Neural cell (in vitro differentiated cells): ENCODE results near the gene SCTR. TPM values are rescaled to one million over a fixed set of nuclear protein-coding genes. Genes with fewer than 3 reads are reported as not detected.

Experiments
- H2AFZ ChIP-seq: fragments of 200-600, 300-800 bp; sonication (generic), shearing (Covaris generic); 2 replicates; pipeline ENCODE4 v1.6.0; 2014; ENCODE audit warnings: low read depth, mild to moderate bottlenecking, antibody characterized with exemption, low read length, moderate library complexity
- H3F3A ChIP-seq: fragments of 200-600 bp; shearing (Covaris generic); 2 replicates; pipeline ENCODE4 v1.6.1; 2016; ENCODE audit warnings: mild to moderate bottlenecking, moderate library complexity, mixed read lengths, antibody characterized with exemption, low read length; ENCODE audit not compliant: insufficient read depth, poor library complexity, severe bottlenecking
- H3K27ac ChIP-seq: fragments of 200-600, 300-800 bp; sonication (generic), shearing (Covaris generic); 2 replicates; pipeline ENCODE4 v1.5.1; 2014; ENCODE audit warnings: mild to moderate bottlenecking, low read length, moderate library complexity
- H3K27me3 ChIP-seq: fragments of 300-800, 200-600 bp; sonication (generic), shearing (Covaris generic); 2 replicates; pipeline ENCODE4 v1.6.0; 2014; ENCODE audit warnings: mild to moderate bottlenecking, low read depth, low read length, moderate library complexity; ENCODE audit not compliant: insufficient read depth
- H3K36me3 ChIP-seq: fragments of 300-800, 200-600 bp; sonication (generic), shearing (Covaris generic); 2 replicates; pipeline ENCODE4 v1.5.1; 2014; ENCODE audit warnings: mild to moderate bottlenecking, antibody characterized with exemption, low read length, moderate library complexity; ENCODE audit not compliant: insufficient read depth
- H3K4me2 ChIP-seq: fragments of 300-800, 200-600 bp; sonication (generic), shearing (Covaris generic); 2 replicates; pipeline ENCODE4 v1.6.0; 2014; ENCODE audit warnings: mild to moderate bottlenecking, low read length
- H3K4me3 ChIP-seq: fragments of 300-800, 200-600 bp; sonication (generic), shearing (Covaris generic); 2 replicates; pipeline ENCODE4 v1.5.1; 2014; ENCODE audit warnings: mild to moderate bottlenecking, low read length, moderate library complexity
- H3K79me2 ChIP-seq: fragments of 200-600 bp; shearing (Covaris generic); replicated peaks from 2 replicates; pipeline ENCODE4 v1.6.0; 2014; ENCODE audit warnings: mild to moderate bottlenecking, low read length, moderate library complexity; ENCODE audit not compliant: insufficient read depth
- H3K9ac ChIP-seq: fragments of 300-800, 200-600 bp; sonication (generic), shearing (Covaris generic); 2 replicates; pipeline ENCODE4 v1.6.1; 2016; ENCODE audit warnings: mild to moderate bottlenecking, low read length, mixed read lengths
- H3K9me2 ChIP-seq: fragments of 200-600 bp; shearing (Covaris generic); 2 replicates; pipeline ENCODE4 v1.6.1; 2016; ENCODE audit warnings: mild to moderate bottlenecking, low read length, mixed read lengths; ENCODE audit not compliant: insufficient read depth
- H3K9me3 ChIP-seq: fragments of 200-600, 300-800 bp; sonication (generic), shearing (Covaris generic); 2 replicates; pipeline ENCODE4 v1.6.1; 2016; ENCODE audit warnings: mild to moderate bottlenecking, mixed run types, low read length, moderate library complexity, mixed read lengths
- H4K20me1 ChIP-seq: fragments of 200-600 bp; shearing (Covaris generic); 2 replicates; pipeline ENCODE4 v1.6.1; 2016; ENCODE audit warnings: mild to moderate bottlenecking, mixed run types; ENCODE audit not compliant: insufficient read depth
- EP300 ChIP-seq: fragments of 450-650 bp; conservative IDR thresholded peaks from 2 replicates; pipeline ENCODE4 v1.6.1; 2014; ENCODE audit warnings: antibody characterized with exemption, mild to moderate bottlenecking, moderate library complexity; ENCODE audit not compliant: poor library complexity, severe bottlenecking
- EZH2 ChIP-seq: fragments of 200-600, 300-800 bp; shearing (Covaris generic), sonication (generic); IDR thresholded peaks from 2 replicates; pipeline ENCODE4 v1.6.1; 2014; ENCODE audit warnings: antibody characterized with exemption, low read length, borderline replicate concordance, mild to moderate bottlenecking; ENCODE audit not compliant: insufficient read depth, poor library complexity, severe bottlenecking
- MXI1 ChIP-seq: fragments of 450-650 bp; conservative IDR thresholded peaks from 2 replicates; pipeline ENCODE4 v1.6.1; 2014; ENCODE audit warnings: antibody characterized with exemption, mild to moderate bottlenecking; ENCODE audit not compliant: poor library complexity, severe bottlenecking
- POLR2AphosphoS5 ChIP-seq: IDR thresholded peaks from 2 replicates; pipeline ENCODE4 v1.6.1; 2012
- RAD21 ChIP-seq: fragments of 450-650 bp; conservative IDR thresholded peaks from 2 replicates; pipeline ENCODE4 v1.6.1; 2014; ENCODE audit warnings: antibody characterized with exemption, mild to moderate bottlenecking, moderate library complexity
- SMC3 ChIP-seq: fragments of 450-650 bp; conservative IDR thresholded peaks from 2 replicates; pipeline ENCODE4 v1.6.1; 2014; ENCODE audit warnings: antibody characterized with exemption, mild to moderate bottlenecking, moderate library complexity; ENCODE audit not compliant: poor library complexity
- TAF1 ChIP-seq: IDR thresholded peaks from 2 replicates; pipeline ENCODE4 v1.6.1; 2012; ENCODE audit warnings: low read depth
- polyA plus RNA-seq: library from polyadenylated mRNA; depleted of rRNA; stranded (reverse); fragments of >200 nt; gene quantifications from 2 replicates; pipeline ENCODE4 v1.2.3, GENCODE V29; 2014
- TF ChIP-seq, protein P1 (sequence below): fragments of 450-650 bp; IDR thresholded peaks from 2 replicates; pipeline ENCODE4 v1.5.1; 2014; ENCODE audit warnings: antibody characterized with exemption, mild to moderate bottlenecking, moderate library complexity; ENCODE audit not compliant: poor library complexity, severe bottlenecking
- TF ChIP-seq, protein P2 (sequence below): IDR thresholded peaks from 2 replicates; pipeline ENCODE4 v1.6.1; 2012; ENCODE audit warnings: borderline replicate concordance

The SCTR gene
- polyA plus RNA-seq, 1 donor from 2014 or later = 0.12 TPM

DNA sequence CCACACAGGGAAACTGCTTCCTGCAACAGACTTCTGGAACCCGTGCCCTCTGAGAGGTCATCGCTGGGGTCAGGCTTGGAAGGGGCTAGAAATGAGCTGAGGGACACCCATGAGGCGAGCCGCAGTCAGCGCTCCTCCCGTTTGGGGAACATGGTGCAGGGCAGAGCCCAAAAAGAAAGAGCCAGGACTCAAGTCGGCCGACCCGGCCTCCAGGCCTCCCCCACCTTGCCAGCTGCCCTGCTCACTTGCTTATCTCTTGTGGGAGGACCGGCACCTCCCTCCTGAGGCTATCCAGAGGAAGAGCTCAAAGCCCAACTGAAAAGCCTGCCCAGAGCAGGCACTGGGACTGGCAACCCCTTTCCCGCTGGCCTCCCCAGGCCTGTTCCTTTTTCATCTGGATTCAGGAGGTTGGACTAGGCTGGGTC lies 43.6 kb downstream of the SCTR start:
- Histone ChIP-seq H3K9me2 (no peaks in the 10 kb centered on the region), H3K27me3 (no peaks in the 10 kb centered on the region), H3K9me3 (no peaks in the 10 kb centered on the region), H3K79me2 (no peaks in the 10 kb centered on the region), H3K4me3 (no peak overlapping the region), H3K9ac (no peak overlapping the region), H4K20me1 (no peaks in the 10 kb centered on the region), H3K4me2 (no peak overlapping the region), H3K36me3 (no peaks in the 10 kb centered on the region), H3F3A (no peaks in the 10 kb centered on the region), H2AFZ (no peak overlapping the region), H3K27ac (no peak overlapping the region)
- TF ChIP-seq, protein P1, sequence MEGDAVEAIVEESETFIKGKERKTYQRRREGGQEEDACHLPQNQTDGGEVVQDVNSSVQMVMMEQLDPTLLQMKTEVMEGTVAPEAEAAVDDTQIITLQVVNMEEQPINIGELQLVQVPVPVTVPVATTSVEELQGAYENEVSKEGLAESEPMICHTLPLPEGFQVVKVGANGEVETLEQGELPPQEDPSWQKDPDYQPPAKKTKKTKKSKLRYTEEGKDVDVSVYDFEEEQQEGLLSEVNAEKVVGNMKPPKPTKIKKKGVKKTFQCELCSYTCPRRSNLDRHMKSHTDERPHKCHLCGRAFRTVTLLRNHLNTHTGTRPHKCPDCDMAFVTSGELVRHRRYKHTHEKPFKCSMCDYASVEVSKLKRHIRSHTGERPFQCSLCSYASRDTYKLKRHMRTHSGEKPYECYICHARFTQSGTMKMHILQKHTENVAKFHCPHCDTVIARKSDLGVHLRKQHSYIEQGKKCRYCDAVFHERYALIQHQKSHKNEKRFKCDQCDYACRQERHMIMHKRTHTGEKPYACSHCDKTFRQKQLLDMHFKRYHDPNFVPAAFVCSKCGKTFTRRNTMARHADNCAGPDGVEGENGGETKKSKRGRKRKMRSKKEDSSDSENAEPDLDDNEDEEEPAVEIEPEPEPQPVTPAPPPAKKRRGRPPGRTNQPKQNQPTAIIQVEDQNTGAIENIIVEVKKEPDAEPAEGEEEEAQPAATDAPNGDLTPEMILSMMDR = no peak
- TF ChIP-seq RAD21 = no peak
- no peak for TF ChIP-seq MXI1
- TF ChIP-seq EZH2 = no peak
- TF ChIP-seq SMC3 = no peak
- TF ChIP-seq, protein P2, sequence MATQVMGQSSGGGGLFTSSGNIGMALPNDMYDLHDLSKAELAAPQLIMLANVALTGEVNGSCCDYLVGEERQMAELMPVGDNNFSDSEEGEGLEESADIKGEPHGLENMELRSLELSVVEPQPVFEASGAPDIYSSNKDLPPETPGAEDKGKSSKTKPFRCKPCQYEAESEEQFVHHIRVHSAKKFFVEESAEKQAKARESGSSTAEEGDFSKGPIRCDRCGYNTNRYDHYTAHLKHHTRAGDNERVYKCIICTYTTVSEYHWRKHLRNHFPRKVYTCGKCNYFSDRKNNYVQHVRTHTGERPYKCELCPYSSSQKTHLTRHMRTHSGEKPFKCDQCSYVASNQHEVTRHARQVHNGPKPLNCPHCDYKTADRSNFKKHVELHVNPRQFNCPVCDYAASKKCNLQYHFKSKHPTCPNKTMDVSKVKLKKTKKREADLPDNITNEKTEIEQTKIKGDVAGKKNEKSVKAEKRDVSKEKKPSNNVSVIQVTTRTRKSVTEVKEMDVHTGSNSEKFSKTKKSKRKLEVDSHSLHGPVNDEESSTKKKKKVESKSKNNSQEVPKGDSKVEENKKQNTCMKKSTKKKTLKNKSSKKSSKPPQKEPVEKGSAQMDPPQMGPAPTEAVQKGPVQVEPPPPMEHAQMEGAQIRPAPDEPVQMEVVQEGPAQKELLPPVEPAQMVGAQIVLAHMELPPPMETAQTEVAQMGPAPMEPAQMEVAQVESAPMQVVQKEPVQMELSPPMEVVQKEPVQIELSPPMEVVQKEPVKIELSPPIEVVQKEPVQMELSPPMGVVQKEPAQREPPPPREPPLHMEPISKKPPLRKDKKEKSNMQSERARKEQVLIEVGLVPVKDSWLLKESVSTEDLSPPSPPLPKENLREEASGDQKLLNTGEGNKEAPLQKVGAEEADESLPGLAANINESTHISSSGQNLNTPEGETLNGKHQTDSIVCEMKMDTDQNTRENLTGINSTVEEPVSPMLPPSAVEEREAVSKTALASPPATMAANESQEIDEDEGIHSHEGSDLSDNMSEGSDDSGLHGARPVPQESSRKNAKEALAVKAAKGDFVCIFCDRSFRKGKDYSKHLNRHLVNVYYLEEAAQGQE = no peak

DNA sequence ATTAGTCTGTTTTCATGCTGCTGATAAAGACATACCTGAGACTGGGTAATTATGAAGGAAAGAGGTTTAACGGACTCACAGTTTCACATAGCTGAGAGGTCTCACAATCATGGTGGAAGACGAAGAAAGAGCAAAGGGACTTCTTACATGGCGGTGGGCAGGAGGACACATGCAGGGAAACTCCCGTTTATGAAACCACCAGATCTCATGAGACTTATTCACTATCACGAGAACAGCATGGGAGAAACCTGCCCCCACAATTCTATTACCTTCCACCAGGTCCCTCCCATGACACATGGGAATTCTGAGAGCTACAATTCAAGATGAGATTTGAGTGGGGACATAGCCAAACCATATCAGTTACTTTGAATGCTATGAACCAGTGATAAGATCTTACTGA lies 44.1 kb downstream of the SCTR start:
- Histone ChIP-seq H3K9me2 (no peaks in the 10 kb centered on the region), H3K27ac (no peak overlapping the region), H3K36me3 (no peaks in the 10 kb centered on the region), H3F3A (no peaks in the 10 kb centered on the region), H3K9me3 (no peaks in the 10 kb centered on the region), H4K20me1 (no peaks in the 10 kb centered on the region), H3K4me2 (no peak overlapping the region), H3K9ac (no peak overlapping the region), H3K79me2 (no peaks in the 10 kb centered on the region), H2AFZ (no peak overlapping the region), H3K27me3 (no peaks in the 10 kb centered on the region), H3K4me3 (no peak overlapping the region)
- TF ChIP-seq MXI1 = no peak
- TF ChIP-seq, protein P1 = no peak
- TF ChIP-seq POLR2AphosphoS5 = no peak
- no peak for TF ChIP-seq TAF1
- TF ChIP-seq RAD21 = no peak
- TF ChIP-seq, protein P2 = no peak
- TF ChIP-seq EP300 = no peak
- TF ChIP-seq EZH2 = no peak
- TF ChIP-seq SMC3 = no peak
